ENCODE results near the gene ABTB2. TPM values are rescaled to one million over a fixed set of nuclear protein-coding genes. Genes with fewer than 3 reads are reported as not detected.

The ABTB2 gene
- polyA plus RNA-seq, 1 donor from 2014 or later = 0.68 TPM

GRCh38 chr11:34311126-34311525 lies 46.7 kb downstream of the ABTB2 start:
- H3K4me2 ChIP-seq (ENCODE audit: low read length) = no peak overlapping the region
- no peaks in the 10 kb centered on the region for H3K79me2 ChIP-seq (replicated peaks; ENCODE audit: insufficient read depth, low read length)
- no peaks in the 10 kb centered on the region for H4K20me1 ChIP-seq (ENCODE audit: insufficient read depth)
- H3K4me3 ChIP-seq (ENCODE audit: low read length) = no peak overlapping the region
- no peaks in the 10 kb centered on the region for H3K9me2 ChIP-seq (ENCODE audit: insufficient read depth, low read length)
- H3K9ac ChIP-seq (ENCODE audit: low read length) = no peak overlapping the region
- no peaks in the 10 kb centered on the region for H3K9me3 ChIP-seq (ENCODE audit: low read length)
- no peaks in the 10 kb centered on the region for H3F3A ChIP-seq (ENCODE audit: insufficient read depth, low read length, poor library complexity, severe bottlenecking)
- no peaks in the 10 kb centered on the region for H3K36me3 ChIP-seq (ENCODE audit: insufficient read depth, low read length)
- no peak for TF ChIP-seq MXI1 (conservative IDR thresholded peaks at IDR 0.05; ENCODE audit: poor library complexity, severe bottlenecking)
- no peak for TF ChIP-seq POLR2AphosphoS5 (IDR thresholded peaks at IDR 0.05)
- no peak for TF ChIP-seq EZH2 (IDR thresholded peaks at IDR 0.05; ENCODE audit: borderline replicate concordance, insufficient read depth, low read length, poor library complexity, severe bottlenecking)
- TF ChIP-seq EP300 (conservative IDR thresholded peaks at IDR 0.05; ENCODE audit: poor library complexity, severe bottlenecking) = no peak
- TF ChIP-seq RAD21 (conservative IDR thresholded peaks at IDR 0.05) = no peak
- no peak for TF ChIP-seq CTCF (IDR thresholded peaks at IDR 0.05; ENCODE audit: poor library complexity, severe bottlenecking)
- TF ChIP-seq SMC3 (conservative IDR thresholded peaks at IDR 0.05; ENCODE audit: poor library complexity) = no peak
- no peak for TF ChIP-seq TAF1 (IDR thresholded peaks at IDR 0.05; ENCODE audit: low read depth)
- no peak for TF ChIP-seq REST (IDR thresholded peaks at IDR 0.05; ENCODE audit: borderline replicate concordance)
- no peak overlapping the region for H3K27ac ChIP-seq (ENCODE audit: low read length)
- no peaks in the 10 kb centered on the region for H3K27me3 ChIP-seq (ENCODE audit: insufficient read depth, low read depth, low read length)
- no peak overlapping the region for H2AFZ ChIP-seq (ENCODE audit: low read depth, low read length)

GRCh38 chr11:34309965-34310364 lies 47.8 kb downstream of the ABTB2 start:
- Histone ChIP-seq H3K36me3 (ENCODE audit: insufficient read depth, low read length) (no peaks in the 10 kb centered on the region), H3K4me3 (ENCODE audit: low read length) (no peak overlapping the region), H3K9ac (ENCODE audit: low read length) (no peak overlapping the region), H3K79me2 (replicated peaks; ENCODE audit: insufficient read depth, low read length) (no peaks in the 10 kb centered on the region), H3F3A (ENCODE audit: insufficient read depth, low read length, poor library complexity, severe bottlenecking) (no peaks in the 10 kb centered on the region), H4K20me1 (ENCODE audit: insufficient read depth) (no peaks in the 10 kb centered on the region), H3K27ac (ENCODE audit: low read length) (no peak overlapping the region), H3K4me2 (ENCODE audit: low read length) (no peak overlapping the region), H3K9me3 (ENCODE audit: low read length) (no peaks in the 10 kb centered on the region), H3K9me2 (ENCODE audit: insufficient read depth, low read length) (no peaks in the 10 kb centered on the region), H3K27me3 (ENCODE audit: insufficient read depth, low read depth, low read length) (no peaks in the 10 kb centered on the region), H2AFZ (ENCODE audit: low read depth, low read length) (no peak overlapping the region)
- TF ChIP-seq EZH2 (IDR thresholded peaks at IDR 0.05; ENCODE audit: borderline replicate concordance, insufficient read depth, low read length, poor library complexity, severe bottlenecking) = no peak

Measured in neural cell (in vitro differentiated cells).